ENCODE data around the gene IRF2BPL.
A peak's percentile ranks its signal among the peaks of the same experiment; 100 is the strongest.

The IRF2BPL gene

DNA sequence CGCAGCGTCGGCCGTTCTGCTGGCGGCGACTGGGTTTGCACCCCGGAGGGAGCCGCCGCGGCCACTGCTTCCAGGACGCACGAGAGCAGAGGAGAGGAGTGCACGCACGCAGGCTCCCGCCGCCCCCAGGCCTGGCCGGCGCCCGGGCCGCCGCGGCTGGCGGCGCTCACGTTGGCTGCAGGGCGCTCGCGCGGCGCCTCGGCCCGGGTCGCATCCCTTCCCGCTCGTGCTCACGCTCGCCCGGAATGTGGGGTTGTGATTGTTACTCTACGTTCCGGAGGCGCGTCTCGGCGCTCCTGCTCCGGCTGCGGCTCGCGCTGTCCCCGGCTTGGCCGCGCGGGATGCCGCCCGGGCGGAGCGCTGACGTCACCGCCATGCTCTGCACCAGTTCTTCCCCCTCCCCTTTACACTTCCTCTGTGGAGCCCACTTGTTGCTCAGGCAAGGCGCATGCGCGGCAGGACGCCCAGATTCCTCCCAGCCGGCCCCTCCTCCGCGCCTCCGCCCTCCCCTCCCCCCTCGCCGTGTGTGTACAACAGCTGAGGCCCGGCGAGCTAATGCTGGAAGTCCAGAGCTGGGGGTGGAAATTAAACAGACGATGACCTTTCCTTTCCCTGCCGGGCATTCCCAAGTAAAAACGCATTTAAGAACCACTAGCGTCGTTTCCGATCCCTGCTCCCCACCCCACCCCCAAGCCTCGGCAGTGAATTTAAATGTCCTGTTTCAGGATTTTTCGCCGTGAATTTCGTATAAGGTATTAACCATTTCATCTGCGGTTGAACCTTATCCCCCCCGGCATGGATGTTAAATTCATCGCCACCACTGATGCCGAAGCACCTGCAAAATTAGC lies at the start of gene IRF2BPL:
TSS of gene IRF2BPL (minus strand) at position 325 of the 848 bp plus-strand sequence. CDS start 916 bp downstream, outside the sequence.
- peak; percentile 91 for DNase-seq (ENCODE audit: low read depth)

- DNase-seq (ENCODE audit: low read depth) = no peak
Measured at GRCh38 chr14:77077040-77077439, 48.5 kb upstream of the IRF2BPL start.

DNA sequence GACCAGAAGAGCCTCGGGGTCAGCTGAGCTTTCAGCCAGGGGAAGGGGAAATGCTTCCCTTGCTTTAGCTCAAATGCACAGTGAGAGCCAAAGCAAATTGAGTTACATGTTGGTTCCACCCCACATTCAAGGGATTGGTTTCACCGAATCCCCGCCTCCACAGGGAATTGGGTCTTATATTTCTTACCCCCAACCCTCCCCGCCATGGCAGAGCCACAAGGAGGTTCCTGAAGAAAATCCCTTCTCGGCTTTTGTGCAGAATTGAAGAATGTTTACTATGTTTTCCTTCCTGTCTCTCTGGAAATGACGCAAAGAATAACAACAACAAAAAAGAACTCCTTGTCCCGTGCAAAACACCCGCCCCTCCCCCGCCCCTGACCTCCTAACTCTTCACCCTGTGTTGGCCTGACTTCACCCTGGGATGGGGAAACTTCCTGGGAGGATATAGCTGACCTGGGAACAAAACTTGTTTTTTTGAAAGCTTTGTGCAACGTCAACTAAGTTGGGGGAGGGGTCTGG lies 47.7 kb upstream of the IRF2BPL start:
- DNase-seq (ENCODE audit: low read depth) = no peak

DNA sequence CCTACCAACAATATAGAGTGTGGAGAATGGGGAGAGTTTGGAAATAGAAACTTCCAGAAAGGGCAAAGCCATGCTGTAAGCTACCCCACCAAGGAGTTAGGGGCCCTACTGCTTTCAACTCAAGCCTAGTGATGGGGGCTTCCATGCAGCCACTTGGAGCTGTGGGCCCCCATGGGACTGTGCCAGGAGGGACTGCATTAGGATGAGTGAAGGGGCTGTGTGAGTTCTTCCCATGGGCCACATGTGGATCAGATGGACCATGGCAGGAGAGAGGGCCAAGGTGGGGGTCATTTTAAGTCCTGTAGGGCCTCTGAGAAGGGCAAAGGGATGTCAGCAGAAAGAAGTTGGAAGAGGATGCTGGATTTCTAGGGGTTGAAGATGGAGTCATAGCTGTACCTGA lies 46.5 kb upstream of the IRF2BPL start:
- DNase-seq (ENCODE audit: low read depth) = no peak

DNA sequence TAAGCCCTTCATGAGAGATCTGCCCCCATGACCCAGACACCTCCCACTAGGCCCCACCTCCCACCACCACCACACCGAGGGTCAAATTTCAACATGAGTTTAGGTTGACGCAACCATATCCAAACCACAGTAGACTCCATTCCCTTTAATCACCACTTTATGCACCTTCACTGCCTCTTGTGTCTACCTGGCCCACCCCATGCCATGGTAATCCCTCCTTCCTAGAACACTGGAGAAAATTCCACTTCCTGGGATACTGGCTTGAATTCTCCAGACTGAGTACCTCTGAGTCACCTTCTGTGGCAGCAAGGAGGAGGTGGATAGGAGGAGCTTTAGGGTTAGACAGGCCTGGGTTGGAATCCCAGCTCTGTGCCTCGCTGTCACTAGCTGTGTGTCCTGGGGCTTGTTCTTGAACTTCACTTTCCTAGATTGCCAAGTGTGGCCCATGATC lies 43.5 kb upstream of the IRF2BPL start:
- no peak for DNase-seq (ENCODE audit: low read depth)

- DNase-seq (ENCODE audit: low read depth) = no peak
Measured at GRCh38 chr14:77069551-77069950, 41.0 kb upstream of the IRF2BPL start.

GRCh38 chr14:77068517-77069200 lies 40.2 kb upstream of the IRF2BPL start:
- no peak for DNase-seq (ENCODE audit: low read depth)

- peak; percentile 33 for DNase-seq (ENCODE audit: low read depth)
Measured at GRCh38 chr14:77067632-77068516, 39.4 kb upstream of the IRF2BPL start.

GRCh38 chr14:77066578-77067172 lies 38.2 kb upstream of the IRF2BPL start:
- no peak for DNase-seq (ENCODE audit: low read depth)

GRCh38 chr14:77065851-77066577 lies 37.5 kb upstream of the IRF2BPL start:
- DNase-seq (ENCODE audit: low read depth) = no peak

DNA sequence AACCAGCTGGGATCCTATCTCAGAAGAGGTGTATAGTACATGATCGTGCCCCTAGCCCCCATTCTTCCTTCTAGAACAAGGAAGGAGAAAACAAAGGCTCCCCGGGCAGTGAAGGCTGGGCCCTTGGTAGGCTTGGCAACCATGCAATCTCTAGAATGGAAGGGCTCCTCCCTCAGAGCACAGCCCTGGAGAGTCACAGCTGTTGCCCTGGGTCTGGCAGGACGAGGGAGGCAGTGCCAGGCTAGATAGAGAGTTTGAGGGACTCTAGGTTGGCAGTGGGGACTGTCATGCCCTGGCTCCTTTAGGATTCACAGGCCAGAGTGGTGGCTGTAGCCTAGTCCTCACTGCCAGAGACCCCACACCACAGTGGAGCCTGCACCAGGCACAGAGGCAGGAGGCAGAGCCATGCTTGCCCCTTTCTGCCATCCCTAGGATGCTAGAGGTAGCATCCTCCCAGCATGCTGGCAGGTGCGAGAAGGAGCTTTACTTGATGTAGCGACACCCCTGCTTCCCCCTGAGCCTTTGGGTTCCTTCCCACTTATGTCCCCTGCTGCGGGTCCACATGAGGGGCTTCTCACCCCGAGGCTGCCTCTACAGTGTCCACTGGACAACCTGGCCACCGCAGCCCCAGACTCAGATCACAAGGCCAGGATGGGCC lies 36.1 kb upstream of the IRF2BPL start:
- DNase-seq (ENCODE audit: low read depth) = no peak

DNA sequence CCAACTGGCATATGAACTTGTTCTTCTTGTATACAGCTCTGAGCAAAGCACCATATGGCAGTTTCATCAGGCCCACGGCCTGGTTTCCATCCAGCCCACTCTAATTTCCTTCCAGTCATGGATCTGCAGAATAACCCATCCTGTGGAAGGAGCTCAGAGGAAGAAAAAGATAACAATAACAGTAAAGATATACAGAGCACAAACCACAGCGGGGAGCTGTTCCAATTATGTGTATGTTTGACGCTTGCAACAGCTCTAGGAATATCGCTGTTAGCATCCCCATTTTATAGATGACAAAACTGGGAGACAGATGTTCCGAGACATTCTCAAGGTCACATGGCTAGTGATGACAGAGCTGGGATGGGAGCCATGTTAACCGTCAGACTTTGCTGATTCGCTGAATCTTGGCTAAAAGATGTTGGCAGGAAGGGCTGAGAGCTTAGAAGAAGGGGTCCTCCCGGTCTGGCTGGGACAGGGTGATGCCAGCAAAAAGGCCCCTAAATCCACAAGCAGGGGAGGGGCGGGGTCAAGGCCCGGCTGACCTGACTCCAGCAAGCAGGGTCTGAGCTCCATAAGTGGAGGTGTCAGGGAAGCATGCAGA lies 35.2 kb upstream of the IRF2BPL start:
- DNase-seq (ENCODE audit: low read depth) = no peak

- DNase-seq (ENCODE audit: low read depth) = no peak
Measured at GRCh38 chr14:77062261-77062660, 33.8 kb upstream of the IRF2BPL start.

DNA sequence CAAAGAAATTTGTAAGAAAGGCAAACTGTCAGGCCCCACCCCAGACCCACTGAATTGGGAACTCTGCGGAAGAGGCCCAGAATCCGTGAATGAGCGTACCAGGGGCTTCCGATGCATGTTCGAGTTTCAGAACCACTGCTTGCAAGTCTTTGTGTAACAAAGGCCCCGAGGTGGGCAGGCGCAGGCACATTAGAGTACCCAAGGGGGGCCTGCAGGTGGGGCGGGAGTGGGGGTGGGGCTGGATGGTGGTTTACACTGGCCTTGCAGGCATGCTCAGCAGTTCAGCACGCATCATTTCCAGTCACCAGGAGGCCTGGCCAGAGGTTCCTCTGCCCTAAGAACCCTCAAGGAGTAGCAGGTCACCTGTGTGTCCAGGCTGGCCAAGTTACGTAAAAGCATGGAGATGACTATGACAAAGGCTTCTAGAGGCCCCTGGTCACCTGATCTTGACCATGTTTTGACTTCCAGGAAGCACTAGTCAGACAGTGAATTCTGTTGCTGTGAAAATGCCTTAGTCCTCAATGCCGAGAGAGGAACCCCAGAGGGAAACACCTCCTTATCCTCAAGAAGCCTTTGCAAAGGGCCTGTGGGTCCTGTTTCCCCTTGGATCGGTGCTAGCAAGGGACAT lies 33.2 kb upstream of the IRF2BPL start:
- DNase-seq (ENCODE audit: low read depth) = no peak

DNA sequence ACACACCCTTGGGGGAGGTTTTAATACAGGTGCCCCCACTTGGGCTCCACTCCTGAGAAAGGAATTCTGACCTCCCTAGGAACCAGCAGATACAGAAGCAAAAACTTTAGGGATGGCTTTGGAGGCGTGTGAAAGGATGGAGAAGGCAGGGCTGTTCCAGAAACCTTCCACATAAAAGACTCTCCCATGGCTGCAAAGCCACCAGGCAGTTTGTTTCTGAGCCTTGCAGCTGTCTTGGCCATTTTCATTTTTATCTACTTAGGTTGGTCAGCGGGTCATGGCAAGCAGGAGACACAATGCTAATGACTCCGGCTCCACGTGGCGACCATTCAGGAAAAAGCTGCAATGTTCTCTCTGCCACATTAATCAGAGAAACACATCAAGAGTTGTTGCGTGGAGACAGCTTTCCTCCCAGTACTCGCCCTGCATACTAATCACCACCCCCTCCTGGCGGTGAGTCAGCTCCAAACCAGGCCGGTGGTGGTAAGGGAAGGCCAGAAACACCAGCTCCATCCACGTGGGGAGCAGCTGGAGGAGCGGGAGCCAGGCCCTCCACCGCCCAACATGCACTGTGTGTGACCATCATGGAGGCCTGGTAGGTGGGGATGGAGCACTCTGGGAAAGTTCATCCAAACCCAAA lies 30.9 kb upstream of the IRF2BPL start:
- DNase-seq (ENCODE audit: low read depth) = peak; percentile 24

GRCh38 chr14:77058785-77059184 lies 30.3 kb upstream of the IRF2BPL start:
- no peak for DNase-seq (ENCODE audit: low read depth)

GRCh38 chr14:77058117-77058516 lies 29.6 kb upstream of the IRF2BPL start:
- DNase-seq (ENCODE audit: low read depth) = no peak

- DNase-seq (ENCODE audit: low read depth) = no peak
Measured at GRCh38 chr14:77055981-77056380, 27.5 kb upstream of the IRF2BPL start.

DNA sequence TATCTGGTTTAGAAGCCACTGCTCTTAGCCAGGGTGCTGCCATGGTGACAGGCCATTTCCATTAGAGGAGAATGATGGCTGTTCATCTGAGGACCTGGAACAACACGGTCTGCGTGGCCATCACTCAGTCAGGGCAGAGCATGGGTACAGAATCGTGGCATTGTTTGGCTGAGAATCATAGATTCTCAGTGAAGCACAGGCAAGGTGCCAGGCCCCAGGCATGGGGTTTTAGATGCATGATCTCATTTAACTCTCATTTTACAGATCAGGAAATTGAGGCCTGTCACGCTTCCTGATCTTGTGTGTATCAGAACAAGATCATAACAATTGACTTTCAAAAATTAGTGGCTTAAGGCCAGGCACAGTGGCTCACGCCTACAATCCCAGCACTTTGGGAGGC lies 26.8 kb upstream of the IRF2BPL start:
- no peak for DNase-seq (ENCODE audit: low read depth)

Data from activated T-helper 9 cell treated with anti-CD3 and anti-CD28 coated beads, Interleukin-2, amount 50 U/mL, for 16 hours (primary cell).